Osteocyte (in vitro differentiated cells): ENCODE data around the gene CTIF. TPM values are rescaled to one million over a fixed set of nuclear protein-coding genes. Genes with fewer than 3 reads are reported as not detected.
A peak's percentile ranks its signal among the peaks of the same experiment; 100 is the strongest.

ENCODE experiments used
- DNase-seq: peaks from one replicate; pipeline ENCODE4 v3.0.0; 2021; ENCODE audit warnings: mixed read lengths; ENCODE audit not compliant: unreplicated experiment; ENCODE audit errors: extremely low spot score
- H3K27ac Mint-ChIP-seq: one replicate; pipeline ENCODE4 v1.8.0; 2021; ENCODE audit warnings: mild to moderate bottlenecking, mixed read lengths; ENCODE audit not compliant: unreplicated experiment
- H3K27me3 Mint-ChIP-seq: one replicate; pipeline ENCODE4 v1.8.0; 2021; ENCODE audit warnings: mixed read lengths; ENCODE audit not compliant: unreplicated experiment
- H3K36me3 Mint-ChIP-seq: one replicate; pipeline ENCODE4 v1.8.0; 2021; ENCODE audit warnings: mixed read lengths; ENCODE audit not compliant: unreplicated experiment
- H3K4me1 Mint-ChIP-seq: one replicate; pipeline ENCODE4 v1.8.0; 2021; ENCODE audit warnings: mixed read lengths; ENCODE audit not compliant: unreplicated experiment
- H3K4me3 Mint-ChIP-seq: one replicate; pipeline ENCODE4 v1.8.0; 2021; ENCODE audit warnings: mild to moderate bottlenecking, moderate library complexity, mixed read lengths; ENCODE audit not compliant: unreplicated experiment
- H3K9me3 Mint-ChIP-seq: one replicate; pipeline ENCODE4 v1.8.0; 2021; ENCODE audit warnings: mixed read lengths; ENCODE audit not compliant: unreplicated experiment
- CTCF ChIP-seq: fragments of 200-600 bp; sonication (generic); IDR thresholded peaks from 2 replicates; pipeline ENCODE4 v1.5.0; 2021; ENCODE audit warnings: antibody characterized with exemption, mild to moderate bottlenecking, moderate library complexity
- total RNA-seq: library from RNA; stranded (reverse); gene quantifications from 2 replicates; pipeline ENCODE4 v1.2.1, GENCODE V29; 2021

The CTIF gene
- total RNA-seq, 1 donor from 2014 or later = 172 TPM

- Mint-ChIP-seq H3K27me3 (no peaks in the 10 kb centered on the region), H3K4me1 (peaks cover 34% of the 10 kb centered on the region), H3K9me3 (peaks cover 11% of the 10 kb centered on the region), H3K4me3 (no peak overlapping the region), H3K27ac (no peak overlapping the region), H3K36me3 (peaks cover 34% of the 10 kb centered on the region)
- no peak for DNase-seq
- TF ChIP-seq CTCF = no peak
These were observed 186.1 kb downstream of the CTIF start for GRCh38 chr18:48724939-48725338.

GRCh38 chr18:48725562-48725961 lies 186.7 kb downstream of the CTIF start:
- DNase-seq = no peak
- Mint-ChIP-seq H3K36me3 (peaks cover 30% of the 10 kb centered on the region), H3K27ac (peak overlapping the region; percentile 40), H3K27me3 (no peaks in the 10 kb centered on the region), H3K9me3 (peaks cover 11% of the 10 kb centered on the region), H3K4me1 (peaks cover 28% of the 10 kb centered on the region), H3K4me3 (no peak overlapping the region)
- TF ChIP-seq CTCF = no peak

- TF ChIP-seq CTCF = no peak
- no peak for DNase-seq
- Mint-ChIP-seq H3K27ac (no peak overlapping the region), H3K4me3 (no peak overlapping the region), H3K9me3 (peaks cover 11% of the 10 kb centered on the region), H3K4me1 (peaks cover 15% of the 10 kb centered on the region), H3K27me3 (no peaks in the 10 kb centered on the region), H3K36me3 (peaks cover 32% of the 10 kb centered on the region)
These were observed 188.8 kb downstream of the CTIF start for GRCh38 chr18:48727681-48728080.

GRCh38 chr18:48728204-48728833 lies 189.5 kb downstream of the CTIF start:
- Mint-ChIP-seq H3K4me1 (peaks cover 22% of the 10 kb centered on the region), H3K4me3 (no peak overlapping the region), H3K9me3 (peaks cover 11% of the 10 kb centered on the region), H3K27ac (peak overlapping the region; percentile 61), H3K27me3 (no peaks in the 10 kb centered on the region), H3K36me3 (peaks cover 33% of the 10 kb centered on the region)
- no peak for TF ChIP-seq CTCF
- DNase-seq = no peak

GRCh38 chr18:48729404-48729803 lies 190.6 kb downstream of the CTIF start:
- Mint-ChIP-seq H3K27ac (peak overlapping the region; percentile 38), H3K9me3 (peaks cover 11% of the 10 kb centered on the region), H3K4me3 (no peak overlapping the region), H3K4me1 (peaks cover 33% of the 10 kb centered on the region), H3K27me3 (no peaks in the 10 kb centered on the region), H3K36me3 (peaks cover 32% of the 10 kb centered on the region)
- TF ChIP-seq CTCF = no peak
- DNase-seq = no peak
